ENCODE results near the gene ABCC4. TPM values are rescaled to one million over a fixed set of nuclear protein-coding genes. Genes with fewer than 3 reads are reported as not detected.

Gene ABCC4
- total RNA-seq, 4 donors from 2014 or later: 2.5 to 12.6 (median 6.0) TPM

DNA sequence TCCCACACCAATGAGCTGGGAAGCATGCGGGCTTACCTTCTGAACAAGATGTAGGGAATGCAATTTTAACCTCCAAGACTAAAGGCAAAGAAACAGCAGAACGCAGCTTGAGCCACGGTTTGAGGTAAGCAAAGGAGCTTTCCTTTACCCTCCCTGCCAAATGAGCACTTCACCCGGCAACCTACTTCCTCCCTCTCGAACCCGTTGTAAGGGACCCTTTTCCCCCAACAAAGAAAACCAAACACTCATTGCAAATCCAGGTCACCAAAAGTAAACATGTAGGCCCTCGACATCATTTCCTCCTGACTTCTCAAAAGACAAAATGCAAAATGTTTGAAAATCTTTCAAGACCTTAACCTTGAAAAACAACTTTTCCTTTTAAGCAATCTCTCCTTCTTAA is 65.3 kb downstream of the ABCC4 start:
- WGBS, 2 donors: 66 to 70% methylated on average over 7 of the region's 7 CpGs

DNA sequence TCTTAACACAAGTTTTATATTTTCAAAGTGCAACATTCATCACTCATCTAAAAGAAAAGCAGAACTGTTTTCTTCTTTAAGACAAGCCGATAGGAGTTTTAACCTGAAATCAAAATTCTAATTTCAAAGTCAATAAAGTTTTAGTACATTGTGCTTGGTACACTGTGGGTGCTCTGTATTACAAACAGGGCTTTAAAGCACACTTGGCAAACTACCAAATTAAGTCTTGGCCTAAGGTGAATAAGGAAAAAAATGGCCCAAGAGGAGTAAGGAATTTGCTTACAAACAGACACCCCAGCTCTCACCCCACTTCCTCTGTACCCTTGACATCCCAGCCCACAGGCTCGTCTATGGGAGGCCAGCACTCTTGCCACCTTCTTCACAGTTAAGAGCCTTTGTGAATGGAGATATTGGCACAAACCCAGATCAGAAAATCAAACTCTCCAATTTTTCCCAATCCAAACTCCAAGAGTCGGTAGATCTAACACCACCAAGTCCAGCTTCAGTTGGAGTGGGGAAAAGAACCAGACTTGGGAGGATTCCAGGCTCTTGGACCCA is 66.0 kb downstream of the ABCC4 start:
- TF ChIP-seq, protein P1, sequence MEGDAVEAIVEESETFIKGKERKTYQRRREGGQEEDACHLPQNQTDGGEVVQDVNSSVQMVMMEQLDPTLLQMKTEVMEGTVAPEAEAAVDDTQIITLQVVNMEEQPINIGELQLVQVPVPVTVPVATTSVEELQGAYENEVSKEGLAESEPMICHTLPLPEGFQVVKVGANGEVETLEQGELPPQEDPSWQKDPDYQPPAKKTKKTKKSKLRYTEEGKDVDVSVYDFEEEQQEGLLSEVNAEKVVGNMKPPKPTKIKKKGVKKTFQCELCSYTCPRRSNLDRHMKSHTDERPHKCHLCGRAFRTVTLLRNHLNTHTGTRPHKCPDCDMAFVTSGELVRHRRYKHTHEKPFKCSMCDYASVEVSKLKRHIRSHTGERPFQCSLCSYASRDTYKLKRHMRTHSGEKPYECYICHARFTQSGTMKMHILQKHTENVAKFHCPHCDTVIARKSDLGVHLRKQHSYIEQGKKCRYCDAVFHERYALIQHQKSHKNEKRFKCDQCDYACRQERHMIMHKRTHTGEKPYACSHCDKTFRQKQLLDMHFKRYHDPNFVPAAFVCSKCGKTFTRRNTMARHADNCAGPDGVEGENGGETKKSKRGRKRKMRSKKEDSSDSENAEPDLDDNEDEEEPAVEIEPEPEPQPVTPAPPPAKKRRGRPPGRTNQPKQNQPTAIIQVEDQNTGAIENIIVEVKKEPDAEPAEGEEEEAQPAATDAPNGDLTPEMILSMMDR (IDR thresholded peaks at IDR 0.05): no peak

More for the DNA sequence above, 65.3 kb downstream of the ABCC4 start:
- Histone ChIP-seq H3K36me3 (no peaks in the 10 kb centered on the region), H3K27ac (no peak overlapping the region), H3K4me1 (peaks cover 0 to 6% (median 0%) of the 10 kb centered on the region in 3 donors), H3K9me3 (no peaks in the 10 kb centered on the region), H3K27me3 (no peaks in the 10 kb centered on the region), H3K4me3 (no peak overlapping the region)
- DNase-seq: no peak
- intact Hi-C loops (cut with DNase I): no loop called here
- TF ChIP-seq, protein P1 (IDR thresholded peaks at IDR 0.05): no peak
- no peak for TF ChIP-seq POLR2A (IDR thresholded peaks at IDR 0.05)

DNA sequence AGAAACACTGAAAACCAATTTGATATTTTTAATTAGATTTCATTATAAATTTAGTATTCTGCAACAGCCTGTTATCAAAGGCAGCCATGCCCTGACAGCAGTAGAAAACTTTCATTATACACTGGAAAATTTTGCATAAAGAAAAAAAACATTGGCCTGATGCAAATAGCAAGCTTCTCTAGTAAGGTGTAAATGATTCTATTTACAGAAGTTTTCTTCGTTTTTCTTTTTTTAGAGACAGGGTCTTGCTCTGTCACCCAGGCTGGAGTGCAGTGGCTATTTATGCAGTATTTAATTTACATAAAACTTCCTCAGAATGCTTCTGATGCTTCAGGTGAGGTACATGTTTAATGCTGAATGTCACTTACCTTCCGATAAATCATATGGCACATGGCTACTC is 67.0 kb downstream of the ABCC4 start:
- Histone ChIP-seq H3K4me1 (peaks cover 0 to 6% (median 0%) of the 10 kb centered on the region in 3 donors), H3K36me3 (no peaks in the 10 kb centered on the region), H3K27ac (no peak overlapping the region), H3K4me3 (no peak overlapping the region), H3K9me3 (no peaks in the 10 kb centered on the region), H3K27me3 (no peaks in the 10 kb centered on the region)
- no peak for DNase-seq
- intact Hi-C loops (cut with DNase I): no loop called here
- 89 to 94% methylated on average over 2 of the region's 2 CpGs for WGBS, 2 donors
- TF ChIP-seq, protein P1 (IDR thresholded peaks at IDR 0.05): no peak
- TF ChIP-seq POLR2A (IDR thresholded peaks at IDR 0.05): no peak

More for the DNA sequence above, 66.0 kb downstream of the ABCC4 start:
- intact Hi-C loops (cut with DNase I): no loop called here
- Histone ChIP-seq H3K27me3 (no peaks in the 10 kb centered on the region), H3K36me3 (no peaks in the 10 kb centered on the region), H3K4me3 (no peak overlapping the region), H3K27ac (no peak overlapping the region), H3K9me3 (no peaks in the 10 kb centered on the region), H3K4me1 (peaks cover 0 to 6% (median 0%) of the 10 kb centered on the region in 3 donors)
- WGBS, 2 donors: 70 to 74% methylated on average over 3 of the region's 3 CpGs
- DNase-seq: no peak

DNA sequence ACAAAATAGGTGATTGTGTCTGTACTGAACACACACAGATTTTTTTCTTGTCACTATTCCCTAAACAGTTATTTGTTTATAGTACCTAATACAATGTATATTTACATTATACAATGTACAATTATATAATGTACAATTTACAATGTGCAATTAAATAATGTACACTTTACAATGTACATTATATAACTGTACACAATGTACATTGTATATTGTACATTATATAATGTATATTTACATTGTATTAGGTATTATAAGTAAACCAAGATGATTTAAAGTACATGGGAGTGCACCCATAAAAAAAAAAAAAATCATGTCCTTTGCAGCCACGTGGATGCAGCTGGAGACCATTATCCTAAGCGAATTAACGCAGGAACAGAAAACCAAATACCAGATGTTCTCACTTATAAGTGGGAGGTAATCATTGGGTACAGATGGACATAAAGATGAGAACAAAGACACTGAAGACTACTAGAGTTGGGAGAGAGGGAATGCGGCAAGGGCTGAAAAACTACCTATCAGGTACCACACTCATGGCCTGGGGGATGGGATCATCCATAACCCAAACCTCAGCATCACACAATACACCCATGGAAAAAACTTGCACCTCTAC is 68.1 kb downstream of the ABCC4 start:
- Histone ChIP-seq H3K27ac (no peak overlapping the region), H3K36me3 (no peaks in the 10 kb centered on the region), H3K9me3 (no peaks in the 10 kb centered on the region), H3K4me3 (no peak overlapping the region), H3K4me1 (peaks cover 0 to 6% (median 0%) of the 10 kb centered on the region in 3 donors), H3K27me3 (no peaks in the 10 kb centered on the region)
- no peak for TF ChIP-seq POLR2A (IDR thresholded peaks at IDR 0.05)
- TF ChIP-seq, protein P1 (IDR thresholded peaks at IDR 0.05): no peak
- no peak for DNase-seq
- intact Hi-C loops (cut with DNase I): no loop called here
- 88 to 93% methylated on average over 4 of the region's 4 CpGs for WGBS, 2 donors

DNA sequence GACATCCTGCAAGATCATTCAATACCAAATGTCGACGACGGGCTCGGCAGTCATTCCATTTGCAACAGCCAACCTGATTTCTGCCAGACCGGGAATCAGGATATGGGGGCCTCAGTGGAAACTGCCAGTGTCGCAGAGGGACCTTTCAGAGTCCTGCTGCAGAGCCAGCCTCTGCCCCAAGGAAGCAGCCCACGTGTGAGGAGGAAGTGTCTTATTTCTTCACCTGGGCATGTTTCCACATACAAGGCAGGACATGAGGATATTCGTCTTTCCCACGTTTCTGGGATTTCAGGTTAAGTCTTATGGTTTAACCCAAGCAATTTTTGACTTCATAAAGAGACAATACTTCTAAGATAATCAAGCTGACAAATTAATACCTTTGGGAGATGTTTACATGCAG is 69.9 kb downstream of the ABCC4 start:
- Histone ChIP-seq H3K4me1 (peaks cover 0 to 17% (median 7%) of the 10 kb centered on the region in 3 donors), H3K9me3 (no peaks in the 10 kb centered on the region), H3K4me3 (no peak overlapping the region), H3K36me3 (no peaks in the 10 kb centered on the region), H3K27ac (no peak overlapping the region), H3K27me3 (no peaks in the 10 kb centered on the region)
- 64 to 78% methylated on average over 8 to 9 of the region's 9 CpGs for WGBS, 2 donors
- DNase-seq: no peak
- TF ChIP-seq, protein P1 (IDR thresholded peaks at IDR 0.05): no peak
- no peak for TF ChIP-seq POLR2A (IDR thresholded peaks at IDR 0.05)
- intact Hi-C loops (cut with DNase I): no loop called here
